H1 (cell line): ENCODE results near the gene EEF2K. TPM values are rescaled to one million over a fixed set of nuclear protein-coding genes. Genes with fewer than 3 reads are reported as not detected.

Experiments used
- CTCF ChIA-PET: fragments of 300-600 bp; sonication (Branson Sonifier 250); formaldehyde crosslinking; loops from one replicate; lab custom pipeline; 2021; ENCODE audit not compliant: partially characterized antibody; lab: Charles Lee
- POLR2A ChIA-PET: fragments of 300-600 bp; sonication (Branson Sonifier 250); formaldehyde crosslinking; loops from one replicate; lab custom pipeline; 2021; ENCODE audit warnings: inconsistent platforms; ENCODE audit not compliant: partially characterized antibody; lab: Charles Lee
- DNase-seq, 2 experiments: peaks; one replicate each; pipeline versions ENCODE4 v3.0.0 to v3.0.0-alpha.2; 2010 to 2022; ENCODE audit warnings: low spot score in 2 of 2, low read depth in 1 of 2, mixed read lengths in 1 of 2
- FAIRE-seq: peaks from 2 replicates; lab custom pipeline; 2011; peaks lifted over from hg19 to GRCh38; lab: Jason Lieb, UNC
- H2AFZ ChIP-seq: 2 replicates; pipeline ENCODE4 v1.8.1; 2012; ENCODE audit warnings: low read length, inconsistent platforms
- H2AK5ac ChIP-seq: 2 replicates; pipeline ENCODE4 v1.6.1; 2013; ENCODE audit warnings: low read depth, low read length
- H2BK120ac ChIP-seq: replicated peaks from 2 replicates; pipeline ENCODE3; 2013; ENCODE audit warnings: low read depth, low read length, inconsistent platforms
- H2BK12ac ChIP-seq: 2 replicates; pipeline ENCODE4 v1.6.1; 2013; ENCODE audit warnings: low read depth, low read length
- H2BK15ac ChIP-seq: 2 replicates; pipeline ENCODE4 v1.6.1; 2013; ENCODE audit warnings: low read length
- H2BK20ac ChIP-seq: 2 replicates; pipeline ENCODE4 v1.6.1; 2013; ENCODE audit warnings: low read length
- H2BK5ac ChIP-seq: 2 replicates; pipeline ENCODE4 v1.6.1; 2013; ENCODE audit warnings: low read depth, low read length
- H3K14ac ChIP-seq: 2 replicates; pipeline ENCODE4 v1.6.1; 2013; ENCODE audit warnings: inconsistent platforms; ENCODE audit not compliant: insufficient read length
- H3K18ac ChIP-seq: 2 replicates; pipeline ENCODE4 v1.6.1; 2013; ENCODE audit warnings: low read length; ENCODE audit errors: extremely low read depth
- H3K23ac ChIP-seq: 2 replicates; pipeline ENCODE4 v1.6.1; 2013; ENCODE audit warnings: inconsistent platforms; ENCODE audit not compliant: insufficient read length
- H3K23me2 ChIP-seq: 2 replicates; pipeline ENCODE4 v1.6.1; 2013; ENCODE audit warnings: low read depth, low read length
- H3K27ac ChIP-seq: 2 replicates; pipeline ENCODE4 v1.6.1; 2011; ENCODE audit warnings: low read depth, low read length, inconsistent platforms
- H3K27me3 ChIP-seq, 4 experiments: replicated peaks in 1 of 4; 1 replicate in 1 of 4; 2 replicates in 3 of 4; pipeline versions ENCODE4 v1.6.1 to v1.8.1; 2011 to 2013; ENCODE audit warnings: low read length in 3 of 4, mild to moderate bottlenecking in 3 of 4, inconsistent platforms in 2 of 4, mixed read lengths in 2 of 4, moderate library complexity in 1 of 4; ENCODE audit not compliant: control insufficient read depth in 3 of 4, insufficient read depth in 3 of 4; ENCODE audit errors: extremely low read depth in 1 of 4
- H3K36me3 ChIP-seq, 4 experiments: 2 replicates each; pipeline versions ENCODE4 v1.6.1 to v1.8.1; 2011 to 2013; ENCODE audit warnings: mild to moderate bottlenecking in 4 of 4, low read length in 3 of 4, moderate library complexity in 2 of 4, control low read depth in 1 of 4, inconsistent platforms in 1 of 4; ENCODE audit not compliant: insufficient read depth in 4 of 4, control insufficient read depth in 2 of 4
- H3K4ac ChIP-seq: replicated peaks from 2 replicates; pipeline ENCODE3; 2013; ENCODE audit warnings: low read length, low read depth, mixed read lengths, inconsistent platforms; ENCODE audit not compliant: insufficient read length
- H3K4me1 ChIP-seq, 4 experiments: replicated peaks in 1 of 4; 1 replicate in 1 of 4; 2 replicates in 3 of 4; pipeline versions ENCODE4 v1.6.1 to v1.8.1; 2011 to 2013; ENCODE audit warnings: low read length in 3 of 4, inconsistent platforms in 2 of 4, mixed read lengths in 1 of 4; ENCODE audit not compliant: insufficient read depth in 4 of 4, control insufficient read depth in 3 of 4
- H3K4me2 ChIP-seq, 2 experiments: 2 replicates each; pipeline versions ENCODE4 v1.6.1 to v1.8.1; 2011 to 2013; ENCODE audit warnings: low read depth in 2 of 2, low read length in 2 of 2, control low read depth in 1 of 2, inconsistent platforms in 1 of 2, mild to moderate bottlenecking in 1 of 2; ENCODE audit not compliant: insufficient read depth in 1 of 2
- H3K4me3 ChIP-seq, 4 experiments: fragments of 200-600, 300-600 bp in 1 of 4; sonication (generic), shearing (Covaris generic), sonication (Bioruptor Twin) in 1 of 4; 2 replicates each; pipeline versions ENCODE4 v1.5.1 to v1.8.1; 2011 to 2016; ENCODE audit warnings: low read length in 4 of 4, low read depth in 3 of 4, control low read depth in 2 of 4, inconsistent platforms in 2 of 4, mild to moderate bottlenecking in 2 of 4, mixed read lengths in 1 of 4, moderate library complexity in 1 of 4; ENCODE audit not compliant: insufficient read depth in 2 of 4; ENCODE audit errors: extremely low read depth in 1 of 4
- H3K56ac ChIP-seq: replicated peaks from 2 replicates; pipeline ENCODE3; 2013; ENCODE audit warnings: low read depth, mild to moderate bottlenecking, mixed read lengths, low read length, inconsistent platforms; ENCODE audit not compliant: insufficient read length
- H3K79me1 ChIP-seq: 2 replicates; pipeline ENCODE4 v1.6.1; 2013; ENCODE audit warnings: low read depth, low read length, control low read depth
- H3K79me2 ChIP-seq, 2 experiments: 2 replicates each; pipeline versions ENCODE4 v1.6.1 to v1.8.1; 2012 to 2013; ENCODE audit warnings: low read length in 2 of 2, mild to moderate bottlenecking in 2 of 2, inconsistent platforms in 1 of 2; ENCODE audit not compliant: insufficient read depth in 2 of 2, control insufficient read depth in 1 of 2
- H3K9ac ChIP-seq, 4 experiments: replicated peaks in 1 of 4; 1 replicate in 1 of 4; 2 replicates in 3 of 4; pipeline versions ENCODE4 v1.6.1 to v1.8.1; 2011 to 2013; ENCODE audit warnings: low read depth in 3 of 4, low read length in 3 of 4, control low read depth in 2 of 4, mild to moderate bottlenecking in 2 of 4, moderate library complexity in 2 of 4, inconsistent platforms in 1 of 4; ENCODE audit errors: extremely low read depth in 1 of 4
- H3K9me3 ChIP-seq, 2 experiments: 2 replicates each; pipeline versions ENCODE4 v1.6.1 to v1.8.1; 2012 to 2013; ENCODE audit warnings: mild to moderate bottlenecking in 2 of 2, moderate library complexity in 2 of 2, control low read depth in 1 of 2, inconsistent platforms in 1 of 2, low read depth in 1 of 2, low read length in 1 of 2, mixed read lengths in 1 of 2; ENCODE audit not compliant: insufficient read depth in 2 of 2
- H4K20me1 ChIP-seq, 2 experiments: replicated peaks in 1 of 2; 2 replicates each; pipeline versions ENCODE3 to v1.8.1; 2011 to 2013; ENCODE audit warnings: inconsistent platforms in 2 of 2, low read length in 2 of 2, mild to moderate bottlenecking in 1 of 2; ENCODE audit not compliant: insufficient read depth in 2 of 2, control insufficient read depth in 1 of 2
- H4K5ac ChIP-seq: 2 replicates; pipeline ENCODE4 v1.6.1; 2013; ENCODE audit warnings: low read length, low read depth, mixed read lengths, inconsistent platforms; ENCODE audit not compliant: insufficient read length
- H4K8ac ChIP-seq: 2 replicates; pipeline ENCODE4 v1.8.0; 2013; ENCODE audit warnings: mild to moderate bottlenecking, moderate library complexity, low read length, inconsistent platforms; ENCODE audit not compliant: insufficient read depth; ENCODE audit errors: extremely low read depth
- H4K91ac ChIP-seq: replicated peaks from 2 replicates; pipeline ENCODE3; 2013; ENCODE audit warnings: low read length, mixed read lengths, inconsistent platforms; ENCODE audit not compliant: insufficient read length
- ATF2 ChIP-seq: IDR thresholded peaks from 2 replicates; pipeline ENCODE4 v1.6.1; 2012; ENCODE audit warnings: low read length, inconsistent platforms
- BCL11A ChIP-seq, 2 experiments: IDR thresholded peaks; one replicate each; pipeline ENCODE4 v1.6.1; 2011; ENCODE audit warnings: low read depth in 2 of 2, low read length in 2 of 2, mild to moderate bottlenecking in 2 of 2
- BRCA1 ChIP-seq: IDR thresholded peaks from 2 replicates; pipeline ENCODE4 v1.6.1; 2012; ENCODE audit warnings: low read depth, low read length, improper control_type of control experiment
- CTBP2 ChIP-seq: IDR thresholded peaks from 2 replicates; pipeline ENCODE4 v1.7.0; 2011; ENCODE audit warnings: borderline replicate concordance, mild to moderate bottlenecking, moderate library complexity, mixed read lengths, low read length; ENCODE audit not compliant: insufficient read depth, insufficient read length
- EGR1 ChIP-seq: IDR thresholded peaks from 2 replicates; pipeline ENCODE4 v1.6.1; 2011; ENCODE audit warnings: low read depth, low read length, borderline replicate concordance
- HDAC2 ChIP-seq, 2 experiments: fragments of 300-600 bp in 1 of 2; sonication (generic) in 1 of 2; IDR thresholded peaks; 2 replicates each; pipeline ENCODE4 v1.6.1; 2011 to 2012; ENCODE audit warnings: low read depth in 2 of 2, low read length in 2 of 2, mild to moderate bottlenecking in 2 of 2, moderate library complexity in 2 of 2, borderline replicate concordance in 1 of 2, inconsistent platforms in 1 of 2
- KDM4A ChIP-seq: IDR thresholded peaks from one replicate; pipeline ENCODE4 v1.7.1; 2012; ENCODE audit warnings: low read depth, mild to moderate bottlenecking, moderate library complexity, low read length, inconsistent platforms; ENCODE audit not compliant: severe bottlenecking
- NRF1 ChIP-seq: IDR thresholded peaks from 2 replicates; pipeline ENCODE4 v1.6.1; 2011; ENCODE audit warnings: mild to moderate bottlenecking, low read depth, low read length, improper control_type of control experiment
- POLR2AphosphoS5 ChIP-seq: IDR thresholded peaks from 2 replicates; pipeline ENCODE4 v1.6.1; 2011; ENCODE audit warnings: low read depth, low read length
- SAP30 ChIP-seq: fragments of 300-600 bp; sonication (generic); IDR thresholded peaks from 2 replicates; pipeline ENCODE4 v1.7.1; 2012; ENCODE audit warnings: low read length, moderate library complexity, mild to moderate bottlenecking, inconsistent platforms; ENCODE audit not compliant: insufficient read depth, insufficient replicate concordance
- SIN3A ChIP-seq, 2 experiments: IDR thresholded peaks in 1 of 2; conservative IDR thresholded peaks in 1 of 2; 2 replicates each; pipeline ENCODE4 v1.6.1; 2011 to 2012; ENCODE audit warnings: low read length in 2 of 2, improper control_type of control experiment in 1 of 2, low read depth in 1 of 2, mild to moderate bottlenecking in 1 of 2
- TCF12 ChIP-seq: IDR thresholded peaks from 2 replicates; pipeline ENCODE4 v1.6.1; 2011; ENCODE audit warnings: low read depth, mild to moderate bottlenecking, low read length
- WGBS, 2 experiments: shearing (Covaris generic) in 1 of 2; methylation state at CpG; one replicate each; pipeline versions ENCODE4 v1.1.6 to v1.1.7; 2013 to 2015; ENCODE audit warnings: low lambda C conversion rate in 2 of 2, mixed read lengths in 2 of 2, inconsistent platforms in 1 of 2, low coverage in 1 of 2, missing lambda C conversion rate in 1 of 2; ENCODE audit not compliant: insufficient replicate concordance in 2 of 2, insufficient coverage in 1 of 2, insufficient read length in 1 of 2; ENCODE audit errors: extremely low coverage in 1 of 2, missing lambda C conversion rate in 1 of 2; 5-methylcytosine and 5-hydroxymethylcytosine counted together
- polyA plus RNA-seq, 7 experiments: library from polyadenylated mRNA; depleted of rRNA in 3 of 7; stranded (reverse) in 5 of 7; unstranded in 2 of 7; fragments of >200 nt in 5 of 7; fragments of 200-250 nt in 2 of 7; gene quantifications; 1 replicate in 5 of 7; 2 replicates in 1 of 7; 4 replicates in 1 of 7; pipeline versions ENCODE4 v1.2.1 to v1.2.3, GENCODE V29; 2011 to 2013; ENCODE audit warnings: missing spikeins in 2 of 7, mixed read lengths in 2 of 7
- total RNA-seq: library from RNA; stranded (reverse); fragmentation: NEBNext Ultra II Directional; extraction: Animal tissue kit (Norgen Biotek cat#: 25700); gene quantifications from 2 replicates; pipeline ENCODE4 v1.2.1, GENCODE V29; 2021

Gene EEF2K
- total and polyA plus RNA-seq, 2 of the 8 experiments (the other 6 are each of a cell fraction or from before 2014, with no cell fraction given): 14.9 to 30.2 TPM

GRCh38 chr16:22274916-22275315, 68.8 kb downstream of the EEF2K start:
- no peak overlapping the region for H2BK5ac ChIP-seq
- H3K79me2 ChIP-seq: no peaks in the 10 kb centered on the region
- FAIRE-seq (no peak), DNase-seq (no peak)
- H3K4ac ChIP-seq: no peak overlapping the region
- no peaks in the 10 kb centered on the region for H4K20me1 ChIP-seq
- CTCF ChIA-PET: interaction anchor here (1.4 kb wide), 1 partner anchor 67 kb away, joined by 3 read pairs; no protein-coding TSS in a partner anchor
- H3K27me3 ChIP-seq: no peaks in the 10 kb centered on the region
- H4K5ac ChIP-seq: no peak overlapping the region
- no peak overlapping the region for H3K9ac ChIP-seq
- H3K9me3 ChIP-seq: no peaks in the 10 kb centered on the region
- no peak overlapping the region for H2AK5ac ChIP-seq
- no peak overlapping the region for H3K18ac ChIP-seq
- H3K79me1 ChIP-seq: no peaks in the 10 kb centered on the region
- no peak overlapping the region for H2BK20ac ChIP-seq
- no peak overlapping the region for H3K23ac ChIP-seq
- peaks cover 2 to 24% (median 6%) of the 10 kb centered on the region in 4 experiments; a peak in 7 of 8 replicates for H3K36me3 ChIP-seq
- H2BK12ac ChIP-seq: no peak overlapping the region
- H3K14ac ChIP-seq: no peak overlapping the region
- POLR2A ChIA-PET: no interaction called here
- H3K27ac ChIP-seq: no peak overlapping the region
- H2BK15ac ChIP-seq: no peak overlapping the region
- no peak overlapping the region for H2BK120ac ChIP-seq
- peaks cover 0 to 5% (median 1%) of the 10 kb centered on the region in 4 experiments; a peak in 3 of 7 replicates for H3K4me1 ChIP-seq
- no peaks in the 10 kb centered on the region for H3K23me2 ChIP-seq
- H3K56ac ChIP-seq: no peak overlapping the region
- H3K4me3 ChIP-seq: no peak overlapping the region
- WGBS, 2 experiments: 100% methylated on average over 1 of the region's 1 CpG; no CpG with 5 or more reads in 1 of the 2 experiments
- H4K8ac ChIP-seq: no peak overlapping the region
- H4K91ac ChIP-seq: no peak overlapping the region
- H3K4me2 ChIP-seq: no peak overlapping the region
- no peak overlapping the region for H2AFZ ChIP-seq
- TF ChIP-seq TCF12 (no peak), EGR1 (no peak), BCL11A (IDR thresholded peaks at IDR 0.05; ENCODE audit: low read depth in 2 of 2, low read length in 2 of 2) (no peak), CTBP2 (no peak), SIN3A (conservative IDR thresholded peaks at IDR 0.05 in 1 of 2, IDR thresholded peaks at IDR 0.05 in 1 of 2; ENCODE audit: low read depth in 1 of 2, low read length in 2 of 2) (no peak), ATF2 (no peak), POLR2AphosphoS5 (no peak), BRCA1 (no peak), KDM4A (no peak), NRF1 (no peak), HDAC2 (IDR thresholded peaks at IDR 0.05; ENCODE audit: borderline replicate concordance in 1 of 2, low read depth in 2 of 2, low read length in 2 of 2) (no peak), SAP30 (no peak)
